Gastrocnemius medialis (tissue), 4 donors: ENCODE results near the gene PPFIBP1.

Experiments used
- CTCF ChIP-seq, 5 experiments: fragments of 450-650 bp in 3 of 5; fragments of 200-600 bp in 2 of 5; sonication (generic) in 2 of 5; IDR thresholded peaks in 4 of 5; conservative IDR thresholded peaks in 1 of 5; 1 replicate in 4 of 5; 2 replicates in 1 of 5; pipeline ENCODE4 v1.5.1; 2016 to 2019; ENCODE audit warnings: antibody characterized with exemption in 5 of 5, mild to moderate bottlenecking in 3 of 5, moderate library complexity in 3 of 5
- POLR2A ChIP-seq, 2 donors: fragments of 450-650 bp; IDR thresholded peaks; one replicate each; pipeline ENCODE4 v1.6.1; 2017; ENCODE audit warnings: antibody characterized with exemption in 2 of 2, mild to moderate bottlenecking in 2 of 2, moderate library complexity in 2 of 2

GRCh38 chr12:27575762-27576118 is 51.7 kb downstream of the PPFIBP1 start:
- no peak for TF ChIP-seq CTCF (IDR thresholded peaks at IDR 0.05 in 4 of 5, conservative IDR thresholded peaks at IDR 0.05 in 1 of 5)
- no peak for TF ChIP-seq POLR2A (IDR thresholded peaks at IDR 0.05)
